GM06990 (cell line): ENCODE measurements around the gene CCDC171.

Source experiments
- DNase-seq: peaks from one replicate; pipeline ENCODE4 v3.0.0-alpha.2; 2011; ENCODE audit not compliant: insufficient read length; ENCODE audit errors: extremely low read depth
- H3K27me3 ChIP-seq: replicated peaks from 2 replicates; pipeline ENCODE4 v1.6.0; 2011; ENCODE audit warnings: low read length; ENCODE audit not compliant: control insufficient read depth, insufficient read depth
- H3K36me3 ChIP-seq: 2 replicates; pipeline ENCODE4 v1.5.1; 2011; ENCODE audit warnings: low read length; ENCODE audit not compliant: control insufficient read depth, insufficient read depth
- H3K4me3 ChIP-seq: replicated peaks from 2 replicates; pipeline ENCODE4 v1.5.1; 2011; ENCODE audit warnings: low read depth, mild to moderate bottlenecking, control low read depth, low read length
- CTCF ChIP-seq: IDR thresholded peaks from 2 replicates; pipeline ENCODE4 v1.5.1; 2011; ENCODE audit warnings: low read length, control low read depth, mild to moderate bottlenecking, inconsistent platforms; ENCODE audit not compliant: insufficient read depth, poor library complexity, severe bottlenecking

CCDC171 gene

DNA sequence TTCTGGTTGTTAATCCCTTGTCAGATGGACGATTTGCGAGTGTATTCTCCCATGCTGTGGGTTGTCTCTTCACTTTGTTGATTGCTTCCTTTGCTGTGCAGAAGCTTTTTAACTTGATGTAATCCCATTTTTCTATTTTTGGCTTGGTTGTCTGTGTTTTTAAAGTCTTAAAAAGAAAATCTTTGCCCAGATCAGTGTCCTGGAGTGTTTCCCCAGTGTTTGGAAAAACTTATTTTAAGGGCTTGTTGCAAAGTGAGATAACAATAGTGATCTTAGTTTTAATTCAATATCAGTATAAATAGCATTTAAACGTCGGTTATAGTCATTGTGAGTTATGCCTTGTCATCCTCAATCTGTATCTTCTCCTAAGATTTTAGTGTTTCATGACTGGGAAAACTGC, 329.5 kb downstream of the CCDC171 start:
- no peak overlapping the region for H3K4me3 ChIP-seq
- DNase-seq, result no peak
- H3K27me3 ChIP-seq, result no peaks in the 10 kb centered on the region
- no peaks in the 10 kb centered on the region for H3K36me3 ChIP-seq
- TF ChIP-seq CTCF, result no peak

DNA sequence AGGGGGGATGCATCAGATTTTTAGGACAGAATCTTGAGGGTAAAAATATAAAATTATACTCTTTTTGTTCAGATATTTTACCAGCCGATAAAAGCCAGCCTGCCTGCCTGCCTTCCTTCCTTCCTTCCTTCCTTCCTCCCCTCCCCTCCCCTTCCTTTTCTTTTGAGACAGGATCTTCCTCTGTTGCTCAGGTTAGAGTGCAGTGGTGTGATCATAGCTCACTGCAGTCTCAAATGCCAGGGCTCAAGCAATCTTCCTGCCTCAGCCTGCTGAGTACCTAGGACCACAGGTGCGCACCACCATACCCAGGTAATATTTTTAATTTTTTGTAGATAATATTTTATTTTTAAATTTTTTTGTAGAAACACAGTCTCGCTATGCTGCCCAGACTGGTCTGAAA, 330.0 kb downstream of the CCDC171 start:
- no peak overlapping the region for H3K4me3 ChIP-seq
- H3K36me3 ChIP-seq, result no peaks in the 10 kb centered on the region
- H3K27me3 ChIP-seq, result no peaks in the 10 kb centered on the region
- TF ChIP-seq CTCF, result no peak
- no peak for DNase-seq

GRCh38 chr9:15885464-15885863, 332.6 kb downstream of the CCDC171 start:
- no peak overlapping the region for H3K4me3 ChIP-seq
- no peak for DNase-seq
- no peak for TF ChIP-seq CTCF
- no peaks in the 10 kb centered on the region for H3K36me3 ChIP-seq
- H3K27me3 ChIP-seq, result no peaks in the 10 kb centered on the region

DNA sequence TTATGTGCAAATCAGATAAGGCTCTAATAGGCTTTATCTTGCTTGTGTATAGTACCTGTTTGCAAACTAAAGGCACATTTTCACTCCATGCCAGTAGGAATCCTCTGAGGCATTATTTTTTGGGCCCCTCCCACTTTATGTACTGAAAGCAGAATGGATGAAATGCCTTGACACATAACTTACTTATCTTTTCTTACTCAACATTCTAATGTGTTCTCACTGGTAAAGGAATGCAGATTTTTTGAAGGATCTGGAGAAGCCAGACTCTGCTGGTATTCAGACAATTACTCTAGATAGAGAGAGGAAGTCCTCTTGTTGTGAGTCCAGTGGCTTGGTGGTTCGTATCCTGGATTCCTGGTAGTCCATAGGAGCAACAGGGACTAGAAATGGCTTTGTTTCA, 336.7 kb downstream of the CCDC171 start:
- no peak for TF ChIP-seq CTCF
- Histone ChIP-seq H3K4me3 (no peak overlapping the region), H3K36me3 (no peaks in the 10 kb centered on the region), H3K27me3 (no peaks in the 10 kb centered on the region)
- no peak for DNase-seq

DNA sequence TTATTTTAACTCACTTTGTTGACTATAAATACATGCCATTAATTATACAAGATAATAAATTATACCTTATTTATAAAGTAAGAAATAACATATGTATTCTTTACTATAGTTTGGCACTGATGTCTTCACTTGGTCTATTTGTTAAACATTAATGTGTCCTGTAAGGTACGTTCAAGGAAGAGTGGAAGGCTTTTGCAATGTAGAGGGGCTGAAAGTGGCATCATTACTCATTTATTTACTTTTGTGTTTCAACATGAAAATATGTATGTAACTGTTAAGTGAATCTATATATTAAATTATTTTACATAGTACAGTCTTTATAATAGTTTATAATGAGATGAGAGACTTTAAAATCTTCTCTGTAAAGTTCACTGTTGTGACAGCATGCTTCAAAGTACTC, 348.7 kb downstream of the CCDC171 start:
- DNase-seq, result no peak
- no peaks in the 10 kb centered on the region for H3K36me3 ChIP-seq
- H3K4me3 ChIP-seq, result no peak overlapping the region
- no peaks in the 10 kb centered on the region for H3K27me3 ChIP-seq
- no peak for TF ChIP-seq CTCF

GRCh38 chr9:15909297-15909696, 356.5 kb downstream of the CCDC171 start:
- Histone ChIP-seq H3K36me3 (no peaks in the 10 kb centered on the region), H3K27me3 (no peaks in the 10 kb centered on the region), H3K4me3 (no peak overlapping the region)
- DNase-seq, result no peak
- TF ChIP-seq CTCF, result no peak
